Activated T-cell treated with anti-CD3 and anti-CD28 coated beads, Interleukin-2, amount 50 U/mL, for 1 hour (primary cell): Measurements from ENCODE around the gene RABL2B.

Source experiments
- DNase-seq: peaks from one replicate; pipeline ENCODE4 v3.0.0-alpha.2; 2020

The RABL2B gene

GRCh38 chr22:50722048-50722701, 61.3 kb downstream of the RABL2B start:
- no peak for DNase-seq

DNA sequence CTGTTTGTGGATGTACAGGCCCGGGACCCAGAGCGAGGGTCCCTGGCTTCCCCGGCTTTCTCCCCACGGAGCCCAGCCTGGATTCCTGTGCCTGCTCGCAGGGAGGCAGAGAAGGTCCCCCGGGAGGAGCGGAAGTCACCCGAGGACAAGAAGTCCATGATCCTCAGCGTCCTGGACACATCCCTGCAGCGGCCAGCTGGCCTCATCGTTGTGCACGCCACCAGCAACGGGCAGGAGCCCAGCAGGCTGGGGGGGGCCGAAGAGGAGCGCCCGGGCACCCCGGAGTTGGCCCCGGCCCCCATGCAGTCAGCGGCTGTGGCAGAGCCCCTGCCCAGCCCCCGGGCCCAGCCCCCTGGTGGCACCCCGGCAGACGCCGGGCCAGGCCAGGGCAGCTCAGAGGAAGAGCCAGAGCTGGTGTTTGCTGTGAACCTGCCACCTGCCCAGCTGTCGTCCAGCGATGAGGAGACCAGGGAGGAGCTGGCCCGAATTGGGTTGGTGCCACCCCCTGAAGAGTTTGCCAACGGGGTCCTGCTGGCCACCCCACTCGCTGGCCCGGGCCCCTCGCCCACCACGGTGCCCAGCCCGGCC, 62.1 kb downstream of the RABL2B start:
- no peak for DNase-seq

- DNase-seq: no peak
Measured at GRCh38 chr22:50720301-50721256, 62.9 kb downstream of the RABL2B start.

- DNase-seq: no peak
Measured at GRCh38 chr22:50719814-50720300, 63.6 kb downstream of the RABL2B start.

- DNase-seq: no peak
Measured at GRCh38 chr22:50718352-50718709, 65.1 kb downstream of the RABL2B start.

- no peak for DNase-seq
Measured at GRCh38 chr22:50717709-50718351, 65.6 kb downstream of the RABL2B start.
